ENCODE measurements around the gene SIGLEC1. TPM values are rescaled to one million over a fixed set of nuclear protein-coding genes. Genes with fewer than 3 reads are reported as not detected.

SIGLEC1 gene
- total and polyA plus RNA-seq, 2 donors (not counting 1 experiment from before 2014, with no cell fraction given), result 0.06 to 0.15 TPM

DNA sequence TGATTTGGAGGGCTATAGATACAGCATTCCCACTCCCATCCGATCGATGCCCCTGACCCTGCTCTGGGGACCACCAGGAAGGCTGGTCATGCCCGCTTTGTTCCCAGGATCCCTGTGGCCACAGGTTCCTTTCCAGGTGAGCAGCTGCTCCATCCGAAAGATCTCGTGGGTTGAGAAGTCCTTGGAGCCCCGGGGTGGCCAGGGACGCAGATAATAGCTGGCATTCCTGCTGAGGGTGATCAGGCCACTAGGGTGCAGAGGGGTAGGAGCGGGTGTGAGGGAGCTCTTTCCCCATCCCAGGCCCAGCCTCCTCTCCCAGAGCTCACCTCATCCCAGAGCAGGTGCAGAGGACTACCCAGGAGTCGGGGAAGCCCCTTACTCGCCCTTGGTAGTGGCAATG is 38.0 kb downstream of the SIGLEC1 start:
- H3K36me3 ChIP-seq (replicated peaks in 1 of 2; ENCODE audit: control extremely low read depth in 1 of 2, control insufficient read depth in 1 of 2, extremely low read depth in 1 of 2, insufficient read depth in 2 of 2, low read length in 1 of 2), result no peaks in the 10 kb centered on the region
- H3K4me3 Mint-ChIP-seq, result no peak overlapping the region
- peaks cover 55% of the 10 kb centered on the region for H3K27me3 Mint-ChIP-seq
- CTCF ChIA-PET, result interaction anchor here (0.7 kb wide), 1 partner anchor 412 kb away, joined by 4 read pairs; no protein-coding TSS in a partner anchor
- no peak overlapping the region for H3K27ac ChIP-seq (ENCODE audit: low read length in 2 of 2)
- no peaks in the 10 kb centered on the region for H3K79me2 ChIP-seq (ENCODE audit: control insufficient read depth, insufficient read depth, low read length)
- 79% methylated on average over 4 of the region's 10 CpGs for WGBS (ENCODE audit: insufficient coverage)
- peaks cover 7% of the 10 kb centered on the region for H3K4me1 Mint-ChIP-seq
- no peaks in the 10 kb centered on the region for H4K20me1 ChIP-seq (ENCODE audit: control insufficient read depth, insufficient read depth, low read length, poor library complexity, severe bottlenecking)
- no peak for TF ChIP-seq EZH2 (IDR thresholded peaks at IDR 0.05; ENCODE audit: borderline replicate concordance, insufficient read depth, low read depth, low read length, poor library complexity, severe bottlenecking)
- TF ChIP-seq, protein P1, sequence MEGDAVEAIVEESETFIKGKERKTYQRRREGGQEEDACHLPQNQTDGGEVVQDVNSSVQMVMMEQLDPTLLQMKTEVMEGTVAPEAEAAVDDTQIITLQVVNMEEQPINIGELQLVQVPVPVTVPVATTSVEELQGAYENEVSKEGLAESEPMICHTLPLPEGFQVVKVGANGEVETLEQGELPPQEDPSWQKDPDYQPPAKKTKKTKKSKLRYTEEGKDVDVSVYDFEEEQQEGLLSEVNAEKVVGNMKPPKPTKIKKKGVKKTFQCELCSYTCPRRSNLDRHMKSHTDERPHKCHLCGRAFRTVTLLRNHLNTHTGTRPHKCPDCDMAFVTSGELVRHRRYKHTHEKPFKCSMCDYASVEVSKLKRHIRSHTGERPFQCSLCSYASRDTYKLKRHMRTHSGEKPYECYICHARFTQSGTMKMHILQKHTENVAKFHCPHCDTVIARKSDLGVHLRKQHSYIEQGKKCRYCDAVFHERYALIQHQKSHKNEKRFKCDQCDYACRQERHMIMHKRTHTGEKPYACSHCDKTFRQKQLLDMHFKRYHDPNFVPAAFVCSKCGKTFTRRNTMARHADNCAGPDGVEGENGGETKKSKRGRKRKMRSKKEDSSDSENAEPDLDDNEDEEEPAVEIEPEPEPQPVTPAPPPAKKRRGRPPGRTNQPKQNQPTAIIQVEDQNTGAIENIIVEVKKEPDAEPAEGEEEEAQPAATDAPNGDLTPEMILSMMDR (IDR thresholded peaks at IDR 0.05), result no peak
- H3K9ac ChIP-seq (ENCODE audit: low read length), result no peak overlapping the region
- H3K27ac Mint-ChIP-seq, result no peak overlapping the region
- no peak for ATAC-seq (ENCODE audit: low read depth)
- intact Hi-C loops (cut with micrococcal nuclease), result no loop called here
- H2AFZ ChIP-seq (ENCODE audit: insufficient read depth, low read depth, low read length, poor library complexity, severe bottlenecking), result no peak overlapping the region
- no peak for DNase-seq
- H3K4me2 ChIP-seq (replicated peaks; ENCODE audit: low read depth, low read length, poor library complexity, severe bottlenecking), result no peak overlapping the region
- H3K27me3 ChIP-seq (replicated peaks in 1 of 4; ENCODE audit: control extremely low read depth in 1 of 4, control insufficient read depth in 3 of 4, insufficient read depth in 4 of 4, low read length in 3 of 4), result peaks cover 0 to 41% (median 12%) of the 10 kb centered on the region in 4 experiments
- peaks cover 0 to 3% (median 0%) of the 10 kb centered on the region in 3 donors for H3K9me3 ChIP-seq (ENCODE audit: control extremely low read depth in 1 of 3, control insufficient read depth in 2 of 3, insufficient read depth in 1 of 3, low read length in 2 of 3)
- peaks cover 5 to 16% of the 10 kb centered on the region in 2 donors for H3K4me1 ChIP-seq (ENCODE audit: control insufficient read depth in 2 of 2, insufficient read depth in 2 of 2, low read length in 2 of 2)
- no peaks in the 10 kb centered on the region for H3K9me3 Mint-ChIP-seq (ENCODE audit: insufficient read depth)
- POLR2A ChIA-PET, result no interaction called here
- H3K4me3 ChIP-seq (ENCODE audit: control extremely low read depth in 1 of 5, extremely low read depth in 1 of 5, insufficient read depth in 1 of 5, low read depth in 2 of 5, low read length in 4 of 5), result no peak overlapping the region

DNA sequence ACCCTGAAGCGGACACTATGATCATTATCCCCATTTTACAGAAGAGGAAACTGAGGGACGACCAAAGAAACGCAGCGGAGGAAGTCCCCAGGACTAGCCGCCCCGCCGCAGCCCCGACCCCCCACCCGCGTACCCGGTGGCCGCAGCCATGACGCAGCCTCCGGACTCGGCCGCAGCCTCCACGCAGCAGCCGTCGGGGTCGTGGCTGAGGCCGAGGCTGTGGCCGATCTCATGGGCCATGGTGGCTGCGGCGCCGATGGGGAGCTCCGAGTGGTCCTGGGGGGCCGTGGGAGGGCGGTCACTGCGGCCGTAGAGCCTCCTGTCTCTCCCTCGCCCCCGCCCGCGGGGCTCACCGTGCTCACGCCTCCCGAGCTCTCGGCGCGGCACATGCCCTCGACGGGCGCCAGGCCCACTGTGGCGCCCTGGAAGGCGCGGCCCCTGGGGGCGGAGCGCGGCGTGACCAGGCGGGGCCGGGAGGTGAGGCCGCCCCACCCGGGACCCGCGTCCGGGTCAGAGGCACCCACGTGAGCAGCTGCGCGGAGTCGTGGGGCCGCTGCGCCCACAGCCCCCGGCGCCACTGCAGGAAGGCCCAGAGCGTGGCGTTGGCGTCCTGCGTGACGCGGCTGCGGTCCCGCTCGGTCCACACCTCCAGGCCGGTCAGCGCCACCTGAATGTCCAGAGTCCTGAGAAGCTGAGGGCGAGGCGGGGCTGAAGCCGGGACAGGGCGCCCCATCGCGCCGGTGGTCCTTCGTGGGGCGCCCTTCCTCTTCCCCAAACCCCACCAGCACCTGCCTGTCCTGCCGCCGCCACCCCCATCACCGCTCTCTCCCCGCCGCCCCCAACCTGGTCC is 39.0 kb downstream of the SIGLEC1 start:
- Histone ChIP-seq H4K20me1 (ENCODE audit: control insufficient read depth, insufficient read depth, low read length, poor library complexity, severe bottlenecking) (no peaks in the 10 kb centered on the region), H3K4me3 (ENCODE audit: control extremely low read depth in 1 of 5, extremely low read depth in 1 of 5, insufficient read depth in 1 of 5, low read depth in 2 of 5, low read length in 4 of 5) (no peak overlapping the region), H3K4me1 (ENCODE audit: control insufficient read depth in 2 of 2, insufficient read depth in 2 of 2, low read length in 2 of 2) (peaks cover 5 to 16% of the 10 kb centered on the region in 2 donors), H3K79me2 (ENCODE audit: control insufficient read depth, insufficient read depth, low read length) (no peaks in the 10 kb centered on the region), H2AFZ (ENCODE audit: insufficient read depth, low read depth, low read length, poor library complexity, severe bottlenecking) (no peak overlapping the region), H3K9me3 (ENCODE audit: control extremely low read depth in 1 of 3, control insufficient read depth in 2 of 3, insufficient read depth in 1 of 3, low read length in 2 of 3) (peaks cover 0 to 3% (median 0%) of the 10 kb centered on the region in 3 donors), H3K27ac (ENCODE audit: low read length in 2 of 2) (no peak overlapping the region), H3K36me3 (replicated peaks in 1 of 2; ENCODE audit: control extremely low read depth in 1 of 2, control insufficient read depth in 1 of 2, extremely low read depth in 1 of 2, insufficient read depth in 2 of 2, low read length in 1 of 2) (no peaks in the 10 kb centered on the region), H3K9ac (ENCODE audit: low read length) (no peak overlapping the region), H3K4me2 (replicated peaks; ENCODE audit: low read depth, low read length, poor library complexity, severe bottlenecking) (no peak overlapping the region), H3K27me3 (replicated peaks in 1 of 4; ENCODE audit: control extremely low read depth in 1 of 4, control insufficient read depth in 3 of 4, insufficient read depth in 4 of 4, low read length in 3 of 4) (peaks cover 0 to 41% (median 12%) of the 10 kb centered on the region in 4 experiments)
- Mint-ChIP-seq H3K27ac (no peak overlapping the region), H3K4me3 (no peak overlapping the region), H3K27me3 (peaks cover 48% of the 10 kb centered on the region), H3K4me1 (peaks cover 7% of the 10 kb centered on the region), H3K9me3 (ENCODE audit: insufficient read depth) (no peaks in the 10 kb centered on the region)
- ATAC-seq (ENCODE audit: low read depth) (no peak), DNase-seq (no peak)
- CTCF ChIA-PET, result no interaction called here
- TF ChIP-seq EZH2 (IDR thresholded peaks at IDR 0.05; ENCODE audit: borderline replicate concordance, insufficient read depth, low read depth, low read length, poor library complexity, severe bottlenecking), result no peak
- TF ChIP-seq, protein P1 (IDR thresholded peaks at IDR 0.05), result no peak
- POLR2A ChIA-PET, result no interaction called here
- WGBS (ENCODE audit: insufficient coverage), result 34% methylated on average over 74 of the region's 90 CpGs
- intact Hi-C loops (cut with micrococcal nuclease), result no loop called here

Data from B cell (primary cell).